HEK293 (cell line): ENCODE data around the gene FGD5.

Experiments used
- CTCF ChIP-seq: fragments of 450-650 bp; formaldehyde crosslinking; IDR thresholded peaks from 2 replicates; pipeline ENCODE4 v1.5.1; 2016; ENCODE audit warnings: missing biosample characterization, missing genetic modification characterization
- ZBTB44 ChIP-seq: fragments of 450-650 bp; IDR thresholded peaks from 2 replicates; pipeline ENCODE4 v1.5.1; 2018; ENCODE audit warnings: missing biosample characterization, mild to moderate bottlenecking, missing genetic modification characterization
- ZNF112 ChIP-seq: fragments of 450-650 bp; formaldehyde crosslinking; IDR thresholded peaks from 2 replicates; pipeline ENCODE4 v1.5.0; 2017; ENCODE audit warnings: missing biosample characterization, missing genetic modification characterization
- ZNF350 ChIP-seq: fragments of 450-650 bp; formaldehyde crosslinking; IDR thresholded peaks from 2 replicates; pipeline ENCODE4 v1.5.0; 2017; ENCODE audit warnings: missing biosample characterization, mild to moderate bottlenecking, missing genetic modification characterization
- ZNF580 ChIP-seq: fragments of 450-650 bp; formaldehyde crosslinking; IDR thresholded peaks from 2 replicates; pipeline ENCODE4 v1.5.1; 2016; ENCODE audit warnings: missing biosample characterization, missing genetic modification characterization
- ZNF624 ChIP-seq: fragments of 450-650 bp; formaldehyde crosslinking; IDR thresholded peaks from 2 replicates; pipeline ENCODE4 v1.5.1; 2017; ENCODE audit warnings: missing biosample characterization, missing genetic modification characterization
- ZSCAN5A ChIP-seq: fragments of 450-650 bp; formaldehyde crosslinking; IDR thresholded peaks from 2 replicates; pipeline ENCODE4 v1.5.1; 2016; ENCODE audit warnings: missing biosample characterization, missing genetic modification characterization

- TF ChIP-seq ZNF580 (tag by site-specific recombination): no peak
- TF ChIP-seq ZNF350: no peak
- TF ChIP-seq ZNF624 (tag by site-specific recombination): no peak
- no peak for TF ChIP-seq ZBTB44 (tag by site-specific recombination)
- TF ChIP-seq ZSCAN5A (tag by site-specific recombination): no peak
- TF ChIP-seq ZNF112 (tag by site-specific recombination): no peak
- TF ChIP-seq CTCF: no peak
Observed at GRCh38 chr3:14923476-14923875, 104.7 kb downstream of the FGD5 start.
